ENCODE measurements around the gene NOL4L. TPM values are rescaled to one million over a fixed set of nuclear protein-coding genes. Genes with fewer than 3 reads are reported as not detected.

Gene NOL4L
- total RNA-seq, 1 donor from 2014 or later = 30.5 TPM

GRCh38 chr20:32513031-32513866, 71.9 kb downstream of the NOL4L start:
- Mint-ChIP-seq H3K27me3 (ENCODE audit: unreplicated experiment) (no peaks in the 10 kb centered on the region), H3K4me3 (ENCODE audit: unreplicated experiment) (no peak overlapping the region), H3K9me3 (ENCODE audit: unreplicated experiment) (no peaks in the 10 kb centered on the region), H3K4me1 (ENCODE audit: unreplicated experiment) (peaks cover 21% of the 10 kb centered on the region), H3K27ac (ENCODE audit: unreplicated experiment) (no peak overlapping the region), H3K36me3 (ENCODE audit: unreplicated experiment) (peaks cover 10% of the 10 kb centered on the region)
- no peak for TF ChIP-seq CTCF (IDR thresholded peaks at IDR 0.05)
- DNase-seq (ENCODE audit: extremely low spot score, unreplicated experiment) = no peak

- Mint-ChIP-seq H3K36me3 (ENCODE audit: unreplicated experiment) (peaks cover 10% of the 10 kb centered on the region), H3K27ac (ENCODE audit: unreplicated experiment) (no peak overlapping the region), H3K27me3 (ENCODE audit: unreplicated experiment) (no peaks in the 10 kb centered on the region), H3K4me1 (ENCODE audit: unreplicated experiment) (peaks cover 11% of the 10 kb centered on the region), H3K9me3 (ENCODE audit: unreplicated experiment) (no peaks in the 10 kb centered on the region), H3K4me3 (ENCODE audit: unreplicated experiment) (no peak overlapping the region)
- no peak for TF ChIP-seq CTCF (IDR thresholded peaks at IDR 0.05)
- no peak for DNase-seq (ENCODE audit: extremely low spot score, unreplicated experiment)
Measured at GRCh38 chr20:32512047-32512385, 73.1 kb downstream of the NOL4L start.

- peaks cover 10% of the 10 kb centered on the region for H3K36me3 Mint-ChIP-seq (ENCODE audit: unreplicated experiment)
- no peaks in the 10 kb centered on the region for H3K27me3 Mint-ChIP-seq (ENCODE audit: unreplicated experiment)
- H3K9me3 Mint-ChIP-seq (ENCODE audit: unreplicated experiment) = no peaks in the 10 kb centered on the region
- H3K4me3 Mint-ChIP-seq (ENCODE audit: unreplicated experiment) = no peak overlapping the region
- no peak overlapping the region for H3K27ac Mint-ChIP-seq (ENCODE audit: unreplicated experiment)
- no peak for TF ChIP-seq CTCF (IDR thresholded peaks at IDR 0.05)
- no peak for DNase-seq (ENCODE audit: extremely low spot score, unreplicated experiment)
- peaks cover 6% of the 10 kb centered on the region for H3K4me1 Mint-ChIP-seq (ENCODE audit: unreplicated experiment)
Measured at GRCh38 chr20:32511358-32512046, 73.6 kb downstream of the NOL4L start.

- no peak for TF ChIP-seq CTCF (IDR thresholded peaks at IDR 0.05)
- H3K27ac Mint-ChIP-seq (ENCODE audit: unreplicated experiment) = no peak overlapping the region
- H3K9me3 Mint-ChIP-seq (ENCODE audit: unreplicated experiment) = no peaks in the 10 kb centered on the region
- no peaks in the 10 kb centered on the region for H3K4me1 Mint-ChIP-seq (ENCODE audit: unreplicated experiment)
- no peaks in the 10 kb centered on the region for H3K27me3 Mint-ChIP-seq (ENCODE audit: unreplicated experiment)
- no peak for DNase-seq (ENCODE audit: extremely low spot score, unreplicated experiment)
- H3K36me3 Mint-ChIP-seq (ENCODE audit: unreplicated experiment) = peaks cover 6% of the 10 kb centered on the region
- H3K4me3 Mint-ChIP-seq (ENCODE audit: unreplicated experiment) = no peak overlapping the region
Measured at GRCh38 chr20:32510601-32511357, 74.4 kb downstream of the NOL4L start.
